GM12878 (cell line): ENCODE measurements around the gene ANXA4.

Source experiments
- ATF3 ChIP-seq: IDR thresholded peaks from 2 replicates; pipeline ENCODE4 v1.6.1; 2011; ENCODE audit warnings: low read depth, mild to moderate bottlenecking, low read length, moderate library complexity, borderline replicate concordance; ENCODE audit errors: extremely low read depth
- CEBPB ChIP-seq, 2 experiments: fragments of 150-350 bp in 1 of 2; IDR thresholded peaks; 2 replicates each; pipeline ENCODE4 v1.6.1; 2012 to 2014; ENCODE audit warnings: low read depth in 2 of 2, low read length in 2 of 2, borderline replicate concordance in 1 of 2, inconsistent platforms in 1 of 2
- FOS ChIP-seq: IDR thresholded peaks from 3 replicates; pipeline ENCODE4 v1.6.1; 2011; ENCODE audit warnings: borderline replicate concordance; ENCODE audit not compliant: insufficient read length; ENCODE audit errors: extremely low read depth
- FOXM1 ChIP-seq: IDR thresholded peaks from 2 replicates; pipeline ENCODE4 v1.6.1; 2012; ENCODE audit warnings: low read depth, mild to moderate bottlenecking, inconsistent platforms, low read length, moderate library complexity
- NBN ChIP-seq: fragments of 450-650 bp; IDR thresholded peaks from 2 replicates; pipeline ENCODE4 v1.6.1; 2016
- POLR2A ChIP-seq: IDR thresholded peaks from 2 replicates; pipeline ENCODE4 v1.6.1; 2011; ENCODE audit warnings: low read depth, mild to moderate bottlenecking, low read length
- POLR2AphosphoS5 ChIP-seq: IDR thresholded peaks from 2 replicates; pipeline ENCODE4 v1.6.1; 2011; ENCODE audit warnings: mild to moderate bottlenecking, low read length, inconsistent platforms
- TF ChIP-seq, protein P1 (sequence below), 3 experiments: IDR thresholded peaks in 2 of 3; conservative IDR thresholded peaks in 1 of 3; 2 replicates each; pipeline ENCODE4 v1.5.1; 2011; ENCODE audit warnings: low read depth in 3 of 3, low read length in 3 of 3, mild to moderate bottlenecking in 3 of 3, control low read depth in 2 of 3, moderate library complexity in 2 of 3, inconsistent platforms in 1 of 3, mixed read lengths in 1 of 3; ENCODE audit not compliant: control insufficient read depth in 2 of 3, insufficient read depth in 1 of 3; ENCODE audit errors: extremely low read depth in 1 of 3

DNA sequence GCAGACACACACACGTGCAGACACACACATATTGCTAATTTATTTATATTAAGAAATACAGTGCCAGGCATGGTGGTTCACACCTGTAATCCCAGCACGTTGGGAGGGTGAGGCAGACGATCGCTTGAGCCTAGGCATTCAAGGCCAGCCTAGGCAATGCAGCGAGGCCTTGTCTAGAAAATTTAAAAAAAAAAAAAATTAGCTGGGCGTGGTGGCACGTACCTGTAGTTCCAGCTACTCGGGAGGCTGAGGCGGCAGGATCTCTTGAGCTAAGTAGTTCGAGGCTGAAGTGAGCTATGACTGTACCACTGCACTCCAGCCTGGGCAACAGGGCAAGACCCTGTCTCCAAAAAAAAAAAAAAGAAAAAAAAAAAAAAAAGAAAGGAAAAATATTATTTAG, 28.8 kb downstream of the ANXA4 start:
- no peak for TF ChIP-seq FOS
- TF ChIP-seq, protein P1, sequence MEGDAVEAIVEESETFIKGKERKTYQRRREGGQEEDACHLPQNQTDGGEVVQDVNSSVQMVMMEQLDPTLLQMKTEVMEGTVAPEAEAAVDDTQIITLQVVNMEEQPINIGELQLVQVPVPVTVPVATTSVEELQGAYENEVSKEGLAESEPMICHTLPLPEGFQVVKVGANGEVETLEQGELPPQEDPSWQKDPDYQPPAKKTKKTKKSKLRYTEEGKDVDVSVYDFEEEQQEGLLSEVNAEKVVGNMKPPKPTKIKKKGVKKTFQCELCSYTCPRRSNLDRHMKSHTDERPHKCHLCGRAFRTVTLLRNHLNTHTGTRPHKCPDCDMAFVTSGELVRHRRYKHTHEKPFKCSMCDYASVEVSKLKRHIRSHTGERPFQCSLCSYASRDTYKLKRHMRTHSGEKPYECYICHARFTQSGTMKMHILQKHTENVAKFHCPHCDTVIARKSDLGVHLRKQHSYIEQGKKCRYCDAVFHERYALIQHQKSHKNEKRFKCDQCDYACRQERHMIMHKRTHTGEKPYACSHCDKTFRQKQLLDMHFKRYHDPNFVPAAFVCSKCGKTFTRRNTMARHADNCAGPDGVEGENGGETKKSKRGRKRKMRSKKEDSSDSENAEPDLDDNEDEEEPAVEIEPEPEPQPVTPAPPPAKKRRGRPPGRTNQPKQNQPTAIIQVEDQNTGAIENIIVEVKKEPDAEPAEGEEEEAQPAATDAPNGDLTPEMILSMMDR (IDR thresholded peaks at IDR 0.05 in 2 of 3, conservative IDR thresholded peaks at IDR 0.05 in 1 of 3; ENCODE audit: control insufficient read depth in 2 of 3, extremely low read depth in 1 of 3, insufficient read depth in 1 of 3, low read depth in 3 of 3, low read length in 3 of 3): no peak
- TF ChIP-seq POLR2A: no peak
- no peak for TF ChIP-seq CEBPB (IDR thresholded peaks at IDR 0.05; ENCODE audit: borderline replicate concordance in 1 of 2, low read depth in 2 of 2, low read length in 2 of 2)
- TF ChIP-seq POLR2AphosphoS5: no peak
- TF ChIP-seq NBN: no peak
- no peak for TF ChIP-seq ATF3
- TF ChIP-seq FOXM1: no peak
